HL-60 (cell line): ENCODE results near the gene UCMA.
"Not testable (repeated sequence)": the region's sequence is repeated elsewhere in the genome, so short reads cannot be mapped to it uniquely, and the experiment has no call there.

Source experiments
- DNase-seq, 2 experiments: peaks; one replicate each; pipeline ENCODE4 v3.0.0-alpha.2; 2010 to 2020; ENCODE audit warnings: low read depth in 1 of 2, low spot score in 1 of 2
- H3K27ac ChIP-seq: fragments of 250-450 bp; sonication (Bioruptor Pico); replicated peaks from 2 replicates; pipeline ENCODE4 v1.5.1; 2020; ENCODE audit warnings: mild to moderate bottlenecking, moderate library complexity
- H3K27me3 ChIP-seq: fragments of 250-450 bp; sonication (Bioruptor Pico); 2 replicates; pipeline ENCODE4 v1.5.1; 2021; ENCODE audit warnings: mild to moderate bottlenecking, moderate library complexity; ENCODE audit not compliant: insufficient read depth, poor library complexity, severe bottlenecking
- H3K4me3 ChIP-seq: replicated peaks from 2 replicates; pipeline ENCODE4 v1.5.1; 2011; ENCODE audit warnings: mild to moderate bottlenecking, control low read depth, low read length; ENCODE audit not compliant: insufficient read depth
- GABPA ChIP-seq: IDR thresholded peaks from 2 replicates; pipeline ENCODE4 v1.6.1; 2012; ENCODE audit warnings: low read depth
- POLR2AphosphoS5 ChIP-seq: IDR thresholded peaks from 2 replicates; pipeline ENCODE4 v1.6.1; 2012; ENCODE audit warnings: low read depth
- SPI1 ChIP-seq: IDR thresholded peaks from 2 replicates; pipeline ENCODE4 v1.6.1; 2012; ENCODE audit warnings: low read depth, mild to moderate bottlenecking, borderline replicate concordance
- TF ChIP-seq, protein P1 (sequence below): IDR thresholded peaks from one replicate; pipeline ENCODE4 v1.5.1; 2011; ENCODE audit warnings: low read length, control low read depth, inconsistent platforms; ENCODE audit not compliant: insufficient read depth
- TF ChIP-seq, protein P2 (sequence below): IDR thresholded peaks from 2 replicates; pipeline ENCODE4 v1.6.1; 2012; ENCODE audit warnings: low read depth; ENCODE audit not compliant: insufficient replicate concordance

Gene UCMA

DNA sequence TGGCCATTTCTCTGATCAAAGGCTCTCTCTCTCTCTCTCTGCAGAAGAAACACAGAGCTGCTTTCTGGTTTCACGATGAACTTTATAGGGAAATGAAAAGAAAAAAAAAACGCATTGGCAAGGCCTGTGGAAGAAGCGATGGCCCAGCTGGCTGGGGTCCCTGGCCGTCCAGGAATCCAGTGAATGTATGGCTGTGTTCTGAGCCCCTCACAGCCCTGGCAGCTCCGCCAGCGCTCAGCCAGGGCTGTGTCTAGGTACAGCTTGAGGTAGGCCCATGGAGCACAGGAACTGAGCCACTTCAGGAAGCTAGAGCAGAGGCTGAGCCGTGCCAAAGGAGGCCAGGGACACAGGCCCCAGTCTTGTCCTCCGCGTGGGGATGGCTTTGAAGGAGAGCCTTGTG lies 13.1 kb upstream of the UCMA start:
- Histone ChIP-seq H3K27me3 (no peaks in the 10 kb centered on the region), H3K4me3 (no peak overlapping the region), H3K27ac (no peak overlapping the region)
- TF ChIP-seq GABPA, result no peak
- TF ChIP-seq, protein P1, sequence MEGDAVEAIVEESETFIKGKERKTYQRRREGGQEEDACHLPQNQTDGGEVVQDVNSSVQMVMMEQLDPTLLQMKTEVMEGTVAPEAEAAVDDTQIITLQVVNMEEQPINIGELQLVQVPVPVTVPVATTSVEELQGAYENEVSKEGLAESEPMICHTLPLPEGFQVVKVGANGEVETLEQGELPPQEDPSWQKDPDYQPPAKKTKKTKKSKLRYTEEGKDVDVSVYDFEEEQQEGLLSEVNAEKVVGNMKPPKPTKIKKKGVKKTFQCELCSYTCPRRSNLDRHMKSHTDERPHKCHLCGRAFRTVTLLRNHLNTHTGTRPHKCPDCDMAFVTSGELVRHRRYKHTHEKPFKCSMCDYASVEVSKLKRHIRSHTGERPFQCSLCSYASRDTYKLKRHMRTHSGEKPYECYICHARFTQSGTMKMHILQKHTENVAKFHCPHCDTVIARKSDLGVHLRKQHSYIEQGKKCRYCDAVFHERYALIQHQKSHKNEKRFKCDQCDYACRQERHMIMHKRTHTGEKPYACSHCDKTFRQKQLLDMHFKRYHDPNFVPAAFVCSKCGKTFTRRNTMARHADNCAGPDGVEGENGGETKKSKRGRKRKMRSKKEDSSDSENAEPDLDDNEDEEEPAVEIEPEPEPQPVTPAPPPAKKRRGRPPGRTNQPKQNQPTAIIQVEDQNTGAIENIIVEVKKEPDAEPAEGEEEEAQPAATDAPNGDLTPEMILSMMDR, result no peak
- no peak for TF ChIP-seq SPI1
- TF ChIP-seq, protein P2, sequence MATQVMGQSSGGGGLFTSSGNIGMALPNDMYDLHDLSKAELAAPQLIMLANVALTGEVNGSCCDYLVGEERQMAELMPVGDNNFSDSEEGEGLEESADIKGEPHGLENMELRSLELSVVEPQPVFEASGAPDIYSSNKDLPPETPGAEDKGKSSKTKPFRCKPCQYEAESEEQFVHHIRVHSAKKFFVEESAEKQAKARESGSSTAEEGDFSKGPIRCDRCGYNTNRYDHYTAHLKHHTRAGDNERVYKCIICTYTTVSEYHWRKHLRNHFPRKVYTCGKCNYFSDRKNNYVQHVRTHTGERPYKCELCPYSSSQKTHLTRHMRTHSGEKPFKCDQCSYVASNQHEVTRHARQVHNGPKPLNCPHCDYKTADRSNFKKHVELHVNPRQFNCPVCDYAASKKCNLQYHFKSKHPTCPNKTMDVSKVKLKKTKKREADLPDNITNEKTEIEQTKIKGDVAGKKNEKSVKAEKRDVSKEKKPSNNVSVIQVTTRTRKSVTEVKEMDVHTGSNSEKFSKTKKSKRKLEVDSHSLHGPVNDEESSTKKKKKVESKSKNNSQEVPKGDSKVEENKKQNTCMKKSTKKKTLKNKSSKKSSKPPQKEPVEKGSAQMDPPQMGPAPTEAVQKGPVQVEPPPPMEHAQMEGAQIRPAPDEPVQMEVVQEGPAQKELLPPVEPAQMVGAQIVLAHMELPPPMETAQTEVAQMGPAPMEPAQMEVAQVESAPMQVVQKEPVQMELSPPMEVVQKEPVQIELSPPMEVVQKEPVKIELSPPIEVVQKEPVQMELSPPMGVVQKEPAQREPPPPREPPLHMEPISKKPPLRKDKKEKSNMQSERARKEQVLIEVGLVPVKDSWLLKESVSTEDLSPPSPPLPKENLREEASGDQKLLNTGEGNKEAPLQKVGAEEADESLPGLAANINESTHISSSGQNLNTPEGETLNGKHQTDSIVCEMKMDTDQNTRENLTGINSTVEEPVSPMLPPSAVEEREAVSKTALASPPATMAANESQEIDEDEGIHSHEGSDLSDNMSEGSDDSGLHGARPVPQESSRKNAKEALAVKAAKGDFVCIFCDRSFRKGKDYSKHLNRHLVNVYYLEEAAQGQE, result no peak
- TF ChIP-seq POLR2AphosphoS5, result no peak
- DNase-seq, result no peak

DNA sequence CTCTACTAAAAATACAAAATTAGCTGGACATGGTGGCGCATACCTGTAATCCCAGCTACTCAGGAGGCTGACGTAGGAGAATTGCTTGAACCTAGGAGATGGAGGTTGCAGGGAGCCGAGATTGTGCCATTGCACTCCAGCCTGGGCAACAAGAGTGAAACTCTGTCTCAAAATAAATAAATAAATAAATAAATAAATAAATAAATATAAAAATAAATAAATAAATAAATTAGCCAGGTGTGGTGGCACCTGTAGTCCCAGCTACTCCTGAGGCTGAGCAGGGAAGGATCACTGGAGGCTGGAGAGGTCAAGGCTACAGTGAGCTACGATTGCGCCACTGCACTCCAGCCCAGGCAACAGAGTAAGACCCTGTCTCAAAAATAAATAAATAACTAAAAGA lies 8.1 kb upstream of the UCMA start:
- not testable (repeated sequence) for H3K4me3 ChIP-seq, DNase-seq

DNA sequence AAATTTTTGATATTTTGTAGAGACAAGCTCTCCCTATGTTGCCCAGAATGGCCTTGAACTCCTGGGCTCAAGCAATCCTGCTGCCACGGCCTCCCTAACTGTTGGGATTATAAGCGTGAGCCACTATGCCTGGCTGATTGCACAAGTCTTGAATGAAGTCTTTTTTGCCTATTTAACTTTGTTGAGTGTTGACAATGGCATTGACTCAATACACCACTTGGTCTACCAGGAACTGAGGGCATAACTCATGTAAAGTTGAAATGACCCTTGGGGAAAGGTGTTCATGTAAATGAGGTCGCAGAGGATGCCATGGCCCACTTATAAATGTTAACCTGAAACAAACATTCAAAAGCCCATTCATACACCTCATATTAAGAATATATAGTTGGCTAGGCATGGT lies 7.4 kb upstream of the UCMA start:
- TF ChIP-seq, protein P1, result no peak
- TF ChIP-seq POLR2AphosphoS5 (no peak), SPI1 (no peak), GABPA (no peak)
- TF ChIP-seq, protein P2, result no peak
- Histone ChIP-seq H3K4me3 (no peak overlapping the region), H3K27ac (no peak overlapping the region), H3K27me3 (no peaks in the 10 kb centered on the region)
- DNase-seq, result no peak

More for the DNA sequence above, 8.1 kb upstream of the UCMA start:
- H3K27ac ChIP-seq, H3K27me3 ChIP-seq: not testable (repeated sequence)

DNA sequence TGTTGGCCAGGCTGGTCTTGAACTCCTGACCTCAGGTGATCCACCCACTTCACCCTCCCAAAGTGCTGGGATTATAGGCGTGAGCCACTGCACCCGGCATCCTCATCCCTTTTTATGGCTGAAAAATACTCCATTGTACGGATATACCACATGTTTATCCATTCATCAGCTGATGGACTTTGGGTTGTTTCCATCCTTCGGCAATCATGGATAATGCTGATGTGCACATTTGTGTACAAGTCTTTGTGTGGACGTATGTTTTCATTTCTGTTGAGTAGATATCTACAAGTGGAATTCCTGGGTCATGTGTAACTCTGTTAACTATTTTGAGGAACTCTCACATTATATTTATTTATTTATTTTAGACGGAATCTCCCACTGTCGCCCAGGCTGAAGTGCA lies 5.7 kb upstream of the UCMA start:
- TF ChIP-seq, protein P1, result no peak
- no peak for TF ChIP-seq POLR2AphosphoS5
- TF ChIP-seq SPI1, result no peak
- no peak for TF ChIP-seq GABPA
- TF ChIP-seq, protein P2, result no peak
- H3K27ac ChIP-seq, result no peak overlapping the region

More for the DNA sequence above, 5.7 kb upstream of the UCMA start:
- no peaks in the 10 kb centered on the region for H3K27me3 ChIP-seq
- H3K4me3 ChIP-seq, result no peak overlapping the region
- no peak for DNase-seq
